ENCODE measurements around the gene RIMKLB. TPM values are rescaled to one million over a fixed set of nuclear protein-coding genes. Genes with fewer than 3 reads are reported as not detected.
A peak's percentile ranks its signal among the peaks of the same experiment; 100 is the strongest.

RIMKLB gene
- total and polyA plus RNA-seq, 4 experiments from 2014 or later, result 2.9 to 27.3 (median 13.9) TPM

DNA sequence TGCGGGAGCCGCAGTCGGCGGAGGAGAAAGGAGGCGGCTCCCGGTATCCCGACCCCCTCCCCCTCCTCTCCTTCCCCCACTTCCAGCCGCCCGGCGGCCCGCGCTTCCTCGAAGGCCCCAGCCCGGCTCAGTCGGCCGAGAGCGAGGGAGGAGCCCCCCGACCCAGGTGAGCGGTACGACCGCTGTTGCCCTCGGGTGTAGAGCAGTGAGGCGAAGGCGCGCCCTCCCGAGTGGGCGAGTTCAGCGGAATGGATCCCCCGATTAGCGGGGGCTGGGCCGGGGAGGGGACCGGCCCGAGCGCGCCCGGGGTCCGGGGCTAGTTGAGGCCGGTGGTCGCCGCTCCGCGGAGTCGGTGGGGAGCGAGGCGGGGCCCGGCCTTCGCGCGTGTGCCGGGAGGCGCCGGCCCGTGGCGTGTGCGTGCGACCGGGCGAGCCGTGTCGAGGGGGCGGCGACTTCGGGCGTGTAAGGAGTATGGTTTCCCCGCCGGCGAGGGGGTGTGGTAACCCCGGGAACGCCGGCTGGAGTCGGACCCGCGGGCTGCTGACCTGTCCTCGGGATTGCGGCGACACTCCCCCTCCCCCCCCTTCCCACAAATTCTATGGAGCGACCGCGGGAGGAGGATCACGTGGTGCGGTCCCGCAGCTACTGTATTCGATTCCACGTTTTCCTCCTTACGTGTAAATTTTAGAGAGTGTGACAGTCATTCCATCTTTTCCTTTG lies 501 bp downstream of the RIMKLB start:
- peak; percentile 37 to 51 (median 47) for DNase-seq
- Histone ChIP-seq H3K4me3 (ENCODE audit: low read length in 2 of 2) (peak overlapping the region; percentile 38 to 74), H3K4me1 (ENCODE audit: insufficient read depth, low read length) (peaks cover 18% of the 10 kb centered on the region), H3K9me3 (ENCODE audit: control insufficient read depth in 1 of 2, low read length in 2 of 2) (no peaks in the 10 kb centered on the region), H3K36me3 (ENCODE audit: insufficient read depth, low read length) (no peaks in the 10 kb centered on the region), H3K27ac (ENCODE audit: low read depth, low read length) (peak overlapping the region; percentile 59), H3K27me3 (ENCODE audit: insufficient read depth, low read length) (no peaks in the 10 kb centered on the region)
- ChIA-PET CTCF (ENCODE audit: partially characterized antibody) (interaction anchor here (1.2 kb wide), 1 partner anchor 17 kb away, joined by 3 read pairs; no protein-coding TSS in a partner anchor), POLR2A (ENCODE audit: partially characterized antibody) (interaction anchor here (1.0 to 3.8 kb wide), 7 partner anchors 11 to 326 kb away, joined by 3 to 15 read pairs (median 5); partner anchors contain the start of gene M6PR)
- Mint-ChIP-seq H3K27ac (peak overlapping the region; percentile 83 to 91 (median 89)), H3K4me1 (peaks cover 15 to 29% (median 21%) of the 10 kb centered on the region in 4 donors), H3K27me3 (no peaks in the 10 kb centered on the region), H3K4me3 (peak overlapping the region; percentile 86 to 96 (median 90)), H3K9me3 (peaks cover 0 to 2% (median 0%) of the 10 kb centered on the region in 8 donors), H3K36me3 (peaks cover 4 to 15% of the 10 kb centered on the region in 2 donors)
- intact Hi-C loops (cut with micrococcal nuclease), result no loop called here

GRCh38 chr12:8698879-8699278 lies 1.1 kb downstream of the RIMKLB start:
- H3K36me3 ChIP-seq (ENCODE audit: insufficient read depth, low read length), result no peaks in the 10 kb centered on the region
- intact Hi-C loops (cut with micrococcal nuclease), result no loop called here
- no peak for DNase-seq
- Mint-ChIP-seq H3K36me3 (peaks cover 4 to 15% of the 10 kb centered on the region in 2 donors), H3K27me3 (no peaks in the 10 kb centered on the region), H3K4me1 (peaks cover 15 to 29% (median 21%) of the 10 kb centered on the region in 4 donors), H3K27ac (peak overlapping the region in 6 of 7 donors; percentile 48 to 89 (median 80)), H3K9me3 (peaks cover 0 to 2% (median 0%) of the 10 kb centered on the region in 8 donors), H3K4me3 (peak overlapping the region; percentile 78 to 94 (median 90))
- POLR2A ChIA-PET (ENCODE audit: partially characterized antibody), result no interaction called here
- CTCF ChIA-PET (ENCODE audit: partially characterized antibody), result interaction anchor here (1.2 kb wide), 1 partner anchor 17 kb away, joined by 3 read pairs; no protein-coding TSS in a partner anchor
- no peaks in the 10 kb centered on the region for H3K9me3 ChIP-seq (ENCODE audit: control insufficient read depth in 1 of 2, low read length in 2 of 2)
- peaks cover 18% of the 10 kb centered on the region for H3K4me1 ChIP-seq (ENCODE audit: insufficient read depth, low read length)
- no peak overlapping the region for H3K27ac ChIP-seq (ENCODE audit: low read depth, low read length)
- H3K27me3 ChIP-seq (ENCODE audit: insufficient read depth, low read length), result no peaks in the 10 kb centered on the region
- H3K4me3 ChIP-seq (ENCODE audit: low read length in 2 of 2), result peak overlapping the region; percentile 38 to 74

DNA sequence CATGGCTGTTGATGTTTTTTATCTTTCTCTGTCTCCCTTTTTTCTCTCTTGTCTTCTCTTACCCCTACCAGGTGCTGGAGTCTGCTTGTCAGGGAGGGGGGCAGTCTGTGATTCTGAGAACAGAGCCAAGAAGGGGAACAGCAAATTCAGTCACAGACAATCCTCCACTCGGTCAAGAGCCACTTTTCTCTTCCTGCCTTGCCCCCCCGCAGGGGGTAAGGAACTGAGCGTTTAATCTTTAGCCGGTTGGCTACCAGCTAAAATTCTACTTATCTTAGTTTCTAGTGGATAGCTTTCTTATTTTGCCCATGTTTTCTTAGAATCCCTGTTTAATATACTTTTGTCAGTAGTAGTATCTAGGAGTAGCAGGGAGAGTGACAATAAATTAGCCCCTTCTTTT lies 1.9 kb downstream of the RIMKLB start:
- CTCF ChIA-PET (ENCODE audit: partially characterized antibody), result interaction anchor here (0.8 to 1.4 kb wide), 2 partner anchors 18 to 23 kb away, joined by 3 read pairs; no protein-coding TSS in a partner anchor
- H3K4me3 ChIP-seq (ENCODE audit: low read length in 2 of 2), result no peak overlapping the region
- peak overlapping the region; percentile 30 to 77 (median 69) for H3K4me3 Mint-ChIP-seq
- H3K27ac ChIP-seq (ENCODE audit: low read depth, low read length), result no peak overlapping the region
- peaks cover 18% of the 10 kb centered on the region for H3K4me1 ChIP-seq (ENCODE audit: insufficient read depth, low read length)
- peaks cover 4 to 15% of the 10 kb centered on the region in 2 donors for H3K36me3 Mint-ChIP-seq
- no peaks in the 10 kb centered on the region for H3K36me3 ChIP-seq (ENCODE audit: insufficient read depth, low read length)
- H3K27me3 Mint-ChIP-seq, result no peaks in the 10 kb centered on the region
- peaks cover 0 to 2% (median 0%) of the 10 kb centered on the region in 8 donors for H3K9me3 Mint-ChIP-seq
- intact Hi-C loops (cut with micrococcal nuclease), result no loop called here
- H3K9me3 ChIP-seq (ENCODE audit: control insufficient read depth in 1 of 2, low read length in 2 of 2), result no peaks in the 10 kb centered on the region
- H3K4me1 Mint-ChIP-seq, result peaks cover 15 to 29% (median 21%) of the 10 kb centered on the region in 4 donors
- H3K27ac Mint-ChIP-seq, result peak overlapping the region in 6 of 7 donors; percentile 6 to 79 (median 64)
- POLR2A ChIA-PET (ENCODE audit: partially characterized antibody), result no interaction called here
- no peak for DNase-seq
- H3K27me3 ChIP-seq (ENCODE audit: insufficient read depth, low read length), result no peaks in the 10 kb centered on the region

DNA sequence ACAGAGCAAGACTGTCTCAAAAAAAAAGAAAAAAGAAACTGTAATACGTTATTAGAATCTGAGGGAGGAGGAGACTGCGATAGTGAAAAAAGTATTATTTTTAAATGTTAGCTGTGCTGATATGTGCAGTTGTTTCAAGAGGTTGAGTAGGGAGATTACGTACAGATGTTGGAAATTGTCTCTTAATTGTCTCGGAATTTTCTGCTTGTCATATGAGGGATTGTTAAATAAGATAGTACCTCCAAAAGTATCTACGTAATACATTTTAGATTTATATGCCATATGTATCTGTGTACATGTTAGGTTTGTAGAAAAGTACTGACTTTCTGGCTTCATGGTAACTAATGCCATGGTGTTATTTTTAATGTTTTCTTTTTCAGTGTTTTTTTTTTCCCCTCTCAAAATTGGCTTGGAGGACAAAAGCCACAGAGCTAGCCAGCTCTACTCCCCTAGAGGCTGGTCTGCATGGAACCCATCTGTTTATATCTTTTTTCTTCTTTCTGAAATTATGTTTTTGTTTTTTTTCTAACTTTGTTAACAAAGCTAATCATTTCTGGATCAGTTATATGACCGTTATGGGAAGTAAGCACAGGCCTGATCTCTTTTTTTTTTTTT lies 3.4 kb downstream of the RIMKLB start:
- intact Hi-C loops (cut with micrococcal nuclease), result no loop called here
- Histone ChIP-seq H3K4me1 (ENCODE audit: insufficient read depth, low read length) (peaks cover 18% of the 10 kb centered on the region), H3K36me3 (ENCODE audit: insufficient read depth, low read length) (no peaks in the 10 kb centered on the region), H3K27ac (ENCODE audit: low read depth, low read length) (no peak overlapping the region), H3K27me3 (ENCODE audit: insufficient read depth, low read length) (no peaks in the 10 kb centered on the region), H3K4me3 (ENCODE audit: low read length in 2 of 2) (no peak overlapping the region), H3K9me3 (ENCODE audit: control insufficient read depth in 1 of 2, low read length in 2 of 2) (no peaks in the 10 kb centered on the region)
- H3K4me3 Mint-ChIP-seq, result no peak overlapping the region
- H3K27ac Mint-ChIP-seq, result no peak overlapping the region
- H3K9me3 Mint-ChIP-seq, result peaks cover 0 to 2% (median 0%) of the 10 kb centered on the region in 8 donors
- ChIA-PET CTCF (ENCODE audit: partially characterized antibody) (interaction anchor here (0.7 to 1.8 kb wide), 5 partner anchors 20 to 1094 kb away, joined by 3 to 7 read pairs (median 4); no protein-coding TSS in a partner anchor), POLR2A (ENCODE audit: partially characterized antibody) (no interaction called here)
- H3K36me3 Mint-ChIP-seq, result peaks cover 4 to 15% of the 10 kb centered on the region in 2 donors
- H3K27me3 Mint-ChIP-seq, result no peaks in the 10 kb centered on the region
- peaks cover 16 to 26% (median 21%) of the 10 kb centered on the region in 4 donors for H3K4me1 Mint-ChIP-seq
- DNase-seq, result no peak

DNA sequence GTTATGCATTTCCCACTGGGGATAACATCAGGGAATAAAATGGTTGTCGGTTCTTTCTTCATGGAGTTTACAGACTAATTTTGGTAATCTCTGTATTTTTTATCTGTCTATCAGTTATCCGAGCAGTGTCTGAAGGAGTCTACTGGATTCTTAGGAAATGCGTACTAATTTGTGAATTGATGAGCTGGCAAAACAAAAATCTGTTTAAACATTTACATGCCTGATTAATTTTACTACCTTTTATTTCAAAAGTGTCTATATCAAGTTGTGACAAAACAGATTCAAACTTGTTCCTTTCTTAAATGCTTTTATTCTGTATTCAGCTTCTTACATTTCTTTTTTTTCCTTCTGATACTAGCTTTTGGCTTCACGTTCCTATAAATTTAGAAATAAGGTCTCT lies 4.4 kb downstream of the RIMKLB start:
- Histone ChIP-seq H3K4me1 (ENCODE audit: insufficient read depth, low read length) (peaks cover 18% of the 10 kb centered on the region), H3K27me3 (ENCODE audit: insufficient read depth, low read length) (no peaks in the 10 kb centered on the region), H3K36me3 (ENCODE audit: insufficient read depth, low read length) (no peaks in the 10 kb centered on the region), H3K27ac (ENCODE audit: low read depth, low read length) (no peak overlapping the region), H3K9me3 (ENCODE audit: control insufficient read depth in 1 of 2, low read length in 2 of 2) (no peaks in the 10 kb centered on the region), H3K4me3 (ENCODE audit: low read length in 2 of 2) (no peak overlapping the region)
- H3K9me3 Mint-ChIP-seq, result peaks cover 0 to 2% (median 0%) of the 10 kb centered on the region in 8 donors
- intact Hi-C loops (cut with micrococcal nuclease), result no loop called here
- no peak for DNase-seq
- peaks cover 4 to 9% of the 10 kb centered on the region in 2 donors for H3K36me3 Mint-ChIP-seq
- no peak overlapping the region for H3K4me3 Mint-ChIP-seq
- peaks cover 14 to 17% (median 16%) of the 10 kb centered on the region in 4 donors for H3K4me1 Mint-ChIP-seq
- ChIA-PET POLR2A (ENCODE audit: partially characterized antibody) (no interaction called here), CTCF (ENCODE audit: partially characterized antibody) (interaction anchor here (0.9 to 1.8 kb wide), 5 partner anchors 21 to 347 kb away, joined by 3 to 7 read pairs (median 4); no protein-coding TSS in a partner anchor)
- H3K27ac Mint-ChIP-seq, result no peak overlapping the region
- no peaks in the 10 kb centered on the region for H3K27me3 Mint-ChIP-seq

GRCh38 chr12:8709124-8709830 lies 11.5 kb downstream of the RIMKLB start:
- no peak overlapping the region for H3K4me3 ChIP-seq (ENCODE audit: low read length in 2 of 2)
- ChIA-PET CTCF (ENCODE audit: partially characterized antibody) (no interaction called here), POLR2A (ENCODE audit: partially characterized antibody) (no interaction called here)
- H3K4me1 Mint-ChIP-seq, result peaks cover 3 to 6% (median 4%) of the 10 kb centered on the region in 4 donors
- H3K4me3 Mint-ChIP-seq, result peak overlapping the region in 2 of 8 donors; percentile 8 to 25
- no peaks in the 10 kb centered on the region for H3K27me3 ChIP-seq (ENCODE audit: insufficient read depth, low read length)
- H3K27ac ChIP-seq (ENCODE audit: low read depth, low read length), result no peak overlapping the region
- H3K27ac Mint-ChIP-seq, result peak overlapping the region in 1 of 7 donors; percentile 37
- DNase-seq, result no peak
- intact Hi-C loops (cut with micrococcal nuclease), result no loop called here
- no peaks in the 10 kb centered on the region for H3K9me3 Mint-ChIP-seq
- no peaks in the 10 kb centered on the region for H3K36me3 Mint-ChIP-seq
- H3K36me3 ChIP-seq (ENCODE audit: insufficient read depth, low read length), result no peaks in the 10 kb centered on the region
- no peaks in the 10 kb centered on the region for H3K4me1 ChIP-seq (ENCODE audit: insufficient read depth, low read length)
- H3K9me3 ChIP-seq (ENCODE audit: control insufficient read depth in 1 of 2, low read length in 2 of 2), result no peaks in the 10 kb centered on the region
- H3K27me3 Mint-ChIP-seq, result no peaks in the 10 kb centered on the region

Measured in CD4-positive, alpha-beta memory T cell (primary cell).